ENCODE results near the gene PAM.

- no peak for TF ChIP-seq CTCF (IDR thresholded peaks at IDR 0.05)
- no peak for TF ChIP-seq POLR2A (IDR thresholded peaks at IDR 0.05)
These were observed 34.4 kb downstream of the PAM start for GRCh38 chr5:102789469-102789868.
